AG04450 (cell line): ENCODE data around the gene DPP6. TPM values are rescaled to one million over a fixed set of nuclear protein-coding genes. Genes with fewer than 3 reads are reported as not detected.

Source experiments
- CTCF ChIA-PET: fragments of 300-600, 350-600 bp; formaldehyde crosslinking; extraction: SDS; loops from one replicate; lab custom pipeline; 2022; ENCODE audit warnings: antibody characterized with exemption, inconsistent platforms; lab: Charles Lee
- POLR2A ChIA-PET: fragments of 350-600 bp; formaldehyde crosslinking; extraction: SDS; loops from one replicate; lab custom pipeline; 2021; ENCODE audit warnings: antibody characterized with exemption, inconsistent platforms; lab: Yijun Ruan, JAX
- DNase-seq: peaks from one replicate; pipeline ENCODE4 v3.0.0-alpha.2; 2011; ENCODE audit warnings: low read depth, low spot score
- H3K27ac ChIP-seq: one replicate; pipeline ENCODE4 v1.5.1; 2012; ENCODE audit warnings: low read depth, low read length, control low read depth
- H3K27me3 ChIP-seq: one replicate; pipeline ENCODE4 v1.6.0; 2012; ENCODE audit warnings: low read length; ENCODE audit not compliant: control insufficient read depth, insufficient read depth
- H3K4me3 ChIP-seq: 2 replicates; pipeline ENCODE4 v1.5.1; 2011; ENCODE audit warnings: mild to moderate bottlenecking, low read depth, low read length, control low read depth
- H3K9me3 ChIP-seq: 2 replicates; pipeline ENCODE4 v1.5.1; 2012; ENCODE audit warnings: low read length; ENCODE audit not compliant: control insufficient read depth, insufficient read depth
- CTCF ChIP-seq: IDR thresholded peaks from 2 replicates; pipeline ENCODE4 v1.5.1; 2011; ENCODE audit warnings: low read depth, low read length, control low read depth, inconsistent platforms
- polyA plus RNA-seq: library from polyadenylated mRNA; depleted of rRNA; stranded (reverse); fragments of >200 nt; gene quantifications from 2 replicates; pipeline ENCODE4 v1.2.3, GENCODE V29; 2011

The DPP6 gene
- polyA plus RNA-seq, 1 experiment: not detected

DNA sequence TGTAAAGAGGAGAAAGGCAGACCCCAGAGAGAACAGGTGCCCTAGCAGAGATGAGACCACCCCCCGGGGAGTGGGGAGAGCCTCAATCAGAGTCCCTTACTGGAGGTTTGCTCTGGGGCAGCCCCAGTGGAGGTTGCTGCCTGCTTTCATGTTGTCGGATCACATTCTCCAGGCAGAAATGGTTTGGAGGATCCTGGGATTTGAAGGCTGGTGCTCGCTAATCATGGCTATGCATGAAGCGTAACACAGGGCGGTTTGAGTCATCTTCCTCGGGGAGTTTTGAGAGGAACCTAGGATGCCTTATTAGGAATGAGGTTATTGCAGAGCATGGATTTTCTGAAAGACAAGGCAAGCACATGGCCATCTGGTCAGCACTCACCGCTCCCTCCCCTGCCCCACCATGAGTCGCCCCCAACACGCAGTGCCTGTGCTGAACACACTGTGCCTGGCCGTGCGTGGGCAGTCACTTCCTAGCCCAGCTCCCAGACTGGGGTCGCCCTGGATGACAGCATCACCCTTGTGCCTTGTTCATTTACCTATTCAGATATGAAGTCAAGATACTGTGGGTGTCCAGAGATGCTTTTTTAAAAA is 319.9 kb downstream of the DPP6 start:
- CTCF ChIA-PET: no interaction called here
- peaks cover 70% of the 10 kb centered on the region for H3K9me3 ChIP-seq
- POLR2A ChIA-PET: no interaction called here
- no peak overlapping the region for H3K4me3 ChIP-seq
- no peak for DNase-seq
- H3K27ac ChIP-seq: no peak overlapping the region
- H3K27me3 ChIP-seq: no peaks in the 10 kb centered on the region
- TF ChIP-seq CTCF: no peak

DNA sequence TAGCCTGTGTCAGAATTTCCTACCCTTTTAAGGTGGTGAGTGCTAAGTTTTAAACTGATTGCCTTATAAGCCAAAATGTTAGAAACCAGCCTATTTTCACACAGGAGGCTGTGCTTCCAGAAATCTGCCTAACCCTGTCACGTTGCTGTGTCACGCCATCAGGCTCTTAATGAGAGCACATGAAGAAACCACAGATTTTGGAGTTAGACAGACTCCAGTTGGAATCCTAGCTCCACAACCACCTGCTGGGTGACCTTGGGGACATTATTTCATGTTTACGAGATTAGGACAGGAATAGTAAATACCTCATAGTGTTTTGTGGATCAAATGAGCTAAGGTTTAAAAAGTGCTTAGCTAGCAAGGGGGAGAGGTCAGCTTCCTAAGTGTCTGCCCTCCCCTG is 321.8 kb downstream of the DPP6 start:
- POLR2A ChIA-PET: no interaction called here

GRCh38 chr7:154375956-154376355 is 323.8 kb downstream of the DPP6 start:
- Histone ChIP-seq H3K4me3 (no peak overlapping the region), H3K27me3 (no peaks in the 10 kb centered on the region), H3K27ac (no peak overlapping the region), H3K9me3 (peaks cover 52% of the 10 kb centered on the region)
- ChIA-PET POLR2A (no interaction called here), CTCF (no interaction called here)
- no peak for TF ChIP-seq CTCF
- no peak for DNase-seq

More for the DNA sequence above, 321.8 kb downstream of the DPP6 start:
- Histone ChIP-seq H3K27ac (no peak overlapping the region), H3K4me3 (no peak overlapping the region), H3K9me3 (peaks cover 59% of the 10 kb centered on the region), H3K27me3 (no peaks in the 10 kb centered on the region)
- no peak for TF ChIP-seq CTCF
- CTCF ChIA-PET: no interaction called here
- no peak for DNase-seq

DNA sequence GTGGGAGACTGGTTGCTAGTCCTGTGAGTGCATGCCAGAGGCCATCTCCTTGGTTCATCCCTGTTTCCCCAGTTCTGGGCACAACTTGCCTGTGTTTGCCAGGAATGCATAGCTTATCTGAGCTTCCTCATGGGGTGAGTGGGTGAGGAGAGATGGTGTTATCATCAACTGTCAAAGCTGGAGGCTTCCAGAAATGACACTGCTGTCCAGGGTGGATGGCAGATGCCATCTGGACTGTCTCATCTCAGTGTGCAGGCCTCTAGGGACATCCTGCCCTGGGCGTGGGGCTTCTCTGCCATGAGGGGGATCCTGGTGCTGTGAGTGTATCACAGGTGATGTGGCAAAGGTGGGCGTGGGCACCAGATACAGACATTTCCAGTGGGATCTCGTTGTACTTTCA is 328.6 kb downstream of the DPP6 start:
- Histone ChIP-seq H3K27me3 (no peaks in the 10 kb centered on the region), H3K4me3 (no peak overlapping the region), H3K9me3 (peaks cover 43% of the 10 kb centered on the region), H3K27ac (no peak overlapping the region)
- TF ChIP-seq CTCF: no peak
- POLR2A ChIA-PET: no interaction called here
- no peak for DNase-seq
- CTCF ChIA-PET: no interaction called here

DNA sequence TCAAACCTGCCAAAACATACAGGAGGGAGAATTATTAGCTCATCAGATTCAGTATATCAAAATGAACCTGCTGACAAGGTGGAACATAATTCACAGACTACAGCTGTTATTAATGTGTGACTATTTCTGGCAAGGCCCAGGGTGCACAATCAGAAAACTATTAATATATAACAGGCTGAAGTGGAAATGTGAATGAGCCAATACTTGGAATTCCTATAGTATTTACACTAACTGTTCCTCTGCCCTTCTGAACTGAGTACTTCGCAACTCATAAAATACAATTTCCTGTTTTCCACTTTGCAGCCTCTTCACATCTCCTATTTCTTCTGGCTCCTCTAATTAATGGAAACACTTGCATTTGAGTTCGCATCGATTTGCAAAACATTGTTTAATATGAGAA is 330.8 kb downstream of the DPP6 start:
- ChIA-PET CTCF (no interaction called here), POLR2A (no interaction called here)
- no peak for TF ChIP-seq CTCF
- Histone ChIP-seq H3K27me3 (no peaks in the 10 kb centered on the region), H3K9me3 (peaks cover 54% of the 10 kb centered on the region), H3K27ac (no peak overlapping the region), H3K4me3 (no peak overlapping the region)
- no peak for DNase-seq
